ENCODE measurements around the gene TEKTIP1.

The TEKTIP1 gene

GRCh38 chr19:3572855-3573161 is 33.8 kb downstream of the TEKTIP1 start, which contains the start of gene HMG20B:
HMG20B (plus strand) TSS chr19:3572944; CDS start chr19:3573310, 366 bp downstream.
- TF ChIP-seq CTCF (IDR thresholded peaks at IDR 0.05; ENCODE audit: low read depth, low read length), result no peak
- no peak for DNase-seq (ENCODE audit: extremely low read depth, low read depth)

GRCh38 chr19:3573162-3573857 is 34.3 kb downstream of the TEKTIP1 start:
- TF ChIP-seq CTCF (IDR thresholded peaks at IDR 0.05; ENCODE audit: low read depth, low read length), result no peak
- no peak for DNase-seq (ENCODE audit: extremely low read depth, low read depth)

GRCh38 chr19:3573858-3574637 is 35.1 kb downstream of the TEKTIP1 start:
- peak; percentile 80 for DNase-seq (ENCODE audit: extremely low read depth, low read depth)
- no peak for TF ChIP-seq CTCF (IDR thresholded peaks at IDR 0.05; ENCODE audit: low read depth, low read length)

GRCh38 chr19:3575260-3575741 is 36.3 kb downstream of the TEKTIP1 start:
- no peak for DNase-seq (ENCODE audit: extremely low read depth, low read depth)

GRCh38 chr19:3575949-3576673 is 37.1 kb downstream of the TEKTIP1 start:
- no peak for TF ChIP-seq CTCF (IDR thresholded peaks at IDR 0.05; ENCODE audit: low read depth, low read length)
- no peak for DNase-seq (ENCODE audit: extremely low read depth, low read depth)

More at GRCh38 chr19:3575260-3575741, 36.3 kb downstream of the TEKTIP1 start:
- TF ChIP-seq CTCF (IDR thresholded peaks at IDR 0.05; ENCODE audit: low read depth, low read length), result no peak; the same call in none of the 2 replicates

- no peak for TF ChIP-seq CTCF (IDR thresholded peaks at IDR 0.05; ENCODE audit: low read depth, low read length)
- DNase-seq (ENCODE audit: extremely low read depth, low read depth), result no peak
These were observed 37.9 kb downstream of the TEKTIP1 start for GRCh38 chr19:3576696-3577443.

Measured in AG09319 (cell line).